Testis (tissue), 3 donors: Measurements from ENCODE around the gene AQP5. TPM values are rescaled to one million over a fixed set of nuclear protein-coding genes. Genes with fewer than 3 reads are reported as not detected.

ENCODE experiments used
- DNase-seq: peaks from one replicate; pipeline ENCODE4 v3.0.0-alpha.2; 2019
- H3K27ac ChIP-seq, 2 donors: fragments of 200-600 bp; sonication (generic); one replicate each; pipeline ENCODE4 v1.5.1; 2019
- H3K27me3 ChIP-seq: fragments of 200-600 bp; sonication (generic); one replicate; pipeline ENCODE4 v1.5.1; 2019
- H3K36me3 ChIP-seq: fragments of 200-600 bp; sonication (generic); one replicate; pipeline ENCODE4 v1.5.1; 2017; ENCODE audit warnings: low read depth; ENCODE audit errors: missing control alignments
- H3K4me1 ChIP-seq: fragments of 200-600 bp; sonication (generic); one replicate; pipeline ENCODE4 v1.5.1; 2019
- H3K4me3 ChIP-seq, 2 donors: fragments of 200-600 bp; sonication (generic); one replicate each; pipeline ENCODE4 v1.5.1; 2017 to 2019
- H3K9me3 ChIP-seq: fragments of 200-600 bp; sonication (generic); one replicate; pipeline ENCODE4 v1.5.1; 2017
- CTCF ChIP-seq, 3 experiments: fragments of 450-650 bp in 2 of 3; fragments of 200-600 bp in 1 of 3; sonication (generic) in 1 of 3; IDR thresholded peaks; one replicate each; pipeline ENCODE4 v1.5.1; 2016 to 2019; ENCODE audit warnings: antibody characterized with exemption in 3 of 3, mild to moderate bottlenecking in 2 of 3, moderate library complexity in 1 of 3
- POLR2A ChIP-seq: fragments of 450-650 bp; IDR thresholded peaks from one replicate; pipeline ENCODE4 v1.6.1; 2017; ENCODE audit warnings: antibody characterized with exemption, mild to moderate bottlenecking, moderate library complexity
- WGBS, 2 donors: methylation state at CpG; one replicate each; pipeline ENCODE4 v1.1.5; 2018; 5-methylcytosine and 5-hydroxymethylcytosine counted together
- intact Hi-C: fragments of 100-400 bp; cut with DNase I; formaldehyde crosslinking; loops from one replicate; pipeline ENCODE4 v1.15.1; 2023; ENCODE audit warnings: low total_unique reads
- polyA plus RNA-seq: library from polyadenylated mRNA; stranded (reverse); fragments of 350-450 nt; fragmentation: Illumina TruSeq; extraction: RNeasy Lipid Tissue Mini Kit (QIAGEN cat#74804); gene quantifications from one replicate; pipeline ENCODE4 v1.2.3, GENCODE V29; 2014; ENCODE audit warnings: low read depth, low replicate concordance; ENCODE audit not compliant: insufficient read depth
- total RNA-seq, 2 donors: library from RNA; depleted of rRNA; stranded (reverse); fragments of >200 nt; gene quantifications; one replicate each; pipeline ENCODE4 v1.2.3, GENCODE V29; 2016

Gene AQP5
- total and polyA plus RNA-seq, 3 donors from 2014 or later, result 128 to 414 (median 134) TPM

DNA sequence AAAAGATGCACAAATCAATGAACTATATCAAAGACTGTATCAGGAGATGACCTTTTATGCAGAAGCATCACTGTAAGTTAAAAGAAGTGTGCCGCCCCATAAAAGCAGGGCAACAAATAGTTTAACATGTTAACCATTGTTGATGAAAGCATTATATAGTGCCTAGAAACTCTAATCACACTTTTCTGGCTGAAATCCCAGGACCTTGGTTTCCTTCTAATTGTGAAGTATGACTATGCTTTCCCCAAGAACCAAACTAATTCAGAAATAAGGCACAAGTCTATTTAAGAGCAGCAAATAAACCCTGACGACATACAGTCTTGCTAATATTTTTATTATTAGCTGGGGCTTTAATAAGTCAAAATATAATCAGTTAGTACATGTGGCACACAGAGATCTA is 41.9 kb downstream of the AQP5 start:
- WGBS, 2 donors, result 78 to 81% methylated on average over 2 of the region's 2 CpGs

DNA sequence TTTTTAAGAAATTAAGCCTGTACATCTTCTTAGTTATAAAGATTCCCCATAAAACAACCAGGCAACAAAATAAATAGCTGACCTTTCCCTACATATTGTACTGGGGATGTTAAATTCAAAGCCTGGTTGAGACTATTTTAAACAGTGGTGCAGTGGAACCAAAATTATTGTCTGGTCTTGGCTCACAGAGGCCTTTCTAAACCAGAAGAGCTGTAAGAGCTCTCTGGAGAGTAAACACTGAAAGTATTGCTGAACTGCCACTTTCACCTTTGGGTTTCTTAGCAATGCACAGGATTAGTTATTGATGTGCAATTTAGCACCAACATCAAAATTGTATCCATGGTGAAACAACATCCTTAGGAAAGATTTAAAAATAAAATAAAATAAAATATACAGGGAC is 43.0 kb downstream of the AQP5 start:
- no peaks in the 10 kb centered on the region for H3K27me3 ChIP-seq
- H3K4me1 ChIP-seq, result no peaks in the 10 kb centered on the region
- intact Hi-C loops, result no loop called here
- no peak overlapping the region for H3K4me3 ChIP-seq
- no peaks in the 10 kb centered on the region for H3K36me3 ChIP-seq
- no peaks in the 10 kb centered on the region for H3K9me3 ChIP-seq
- H3K27ac ChIP-seq, result no peak overlapping the region
- TF ChIP-seq CTCF (IDR thresholded peaks at IDR 0.05) (no peak), POLR2A (no peak)
- DNase-seq, result no peak

More for the DNA sequence above, 41.9 kb downstream of the AQP5 start:
- Histone ChIP-seq H3K4me1 (no peaks in the 10 kb centered on the region), H3K4me3 (no peak overlapping the region), H3K27me3 (no peaks in the 10 kb centered on the region), H3K27ac (no peak overlapping the region), H3K9me3 (no peaks in the 10 kb centered on the region), H3K36me3 (no peaks in the 10 kb centered on the region)
- TF ChIP-seq CTCF (IDR thresholded peaks at IDR 0.05) (no peak), POLR2A (no peak)
- no peak for DNase-seq
- intact Hi-C loops, result no loop called here

GRCh38 chr12:50005175-50005574 is 43.5 kb downstream of the AQP5 start:
- Histone ChIP-seq H3K9me3 (no peaks in the 10 kb centered on the region), H3K27ac (no peak overlapping the region), H3K27me3 (no peaks in the 10 kb centered on the region), H3K4me1 (no peaks in the 10 kb centered on the region), H3K4me3 (no peak overlapping the region), H3K36me3 (no peaks in the 10 kb centered on the region)
- no peak for DNase-seq
- intact Hi-C loops, result no loop called here
- TF ChIP-seq CTCF (IDR thresholded peaks at IDR 0.05), result no peak
- no peak for TF ChIP-seq POLR2A
- WGBS, 2 donors, result 75 to 84% methylated on average over 3 of the region's 3 CpGs

DNA sequence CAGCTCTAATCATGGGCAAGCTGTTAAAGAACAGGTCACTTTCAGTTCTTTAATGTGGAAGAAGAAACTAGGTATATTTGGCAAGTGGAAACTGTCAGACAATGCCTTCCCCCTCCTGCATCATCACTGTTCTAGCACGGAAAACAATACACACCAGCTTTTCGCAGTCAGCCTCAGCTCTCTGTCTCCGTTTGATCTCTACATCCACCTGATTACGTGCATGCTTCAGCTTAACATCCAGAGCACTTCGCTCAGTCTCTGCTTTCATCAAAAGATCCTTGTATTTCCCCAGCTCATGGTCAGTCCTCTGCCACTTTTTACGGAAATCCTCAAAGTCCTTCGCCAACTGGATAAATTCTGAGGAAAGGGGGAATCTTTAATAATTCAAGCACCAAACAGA is 44.6 kb downstream of the AQP5 start:
- no peaks in the 10 kb centered on the region for H3K36me3 ChIP-seq
- no peak overlapping the region for H3K27ac ChIP-seq
- H3K27me3 ChIP-seq, result no peaks in the 10 kb centered on the region
- 94 to 97% methylated on average over 7 of the region's 7 CpGs for WGBS, 2 donors
- no peaks in the 10 kb centered on the region for H3K9me3 ChIP-seq
- no peak for DNase-seq
- intact Hi-C loops, result no loop called here
- no peaks in the 10 kb centered on the region for H3K4me1 ChIP-seq
- TF ChIP-seq CTCF (IDR thresholded peaks at IDR 0.05) (no peak), POLR2A (no peak)
- no peak overlapping the region for H3K4me3 ChIP-seq

DNA sequence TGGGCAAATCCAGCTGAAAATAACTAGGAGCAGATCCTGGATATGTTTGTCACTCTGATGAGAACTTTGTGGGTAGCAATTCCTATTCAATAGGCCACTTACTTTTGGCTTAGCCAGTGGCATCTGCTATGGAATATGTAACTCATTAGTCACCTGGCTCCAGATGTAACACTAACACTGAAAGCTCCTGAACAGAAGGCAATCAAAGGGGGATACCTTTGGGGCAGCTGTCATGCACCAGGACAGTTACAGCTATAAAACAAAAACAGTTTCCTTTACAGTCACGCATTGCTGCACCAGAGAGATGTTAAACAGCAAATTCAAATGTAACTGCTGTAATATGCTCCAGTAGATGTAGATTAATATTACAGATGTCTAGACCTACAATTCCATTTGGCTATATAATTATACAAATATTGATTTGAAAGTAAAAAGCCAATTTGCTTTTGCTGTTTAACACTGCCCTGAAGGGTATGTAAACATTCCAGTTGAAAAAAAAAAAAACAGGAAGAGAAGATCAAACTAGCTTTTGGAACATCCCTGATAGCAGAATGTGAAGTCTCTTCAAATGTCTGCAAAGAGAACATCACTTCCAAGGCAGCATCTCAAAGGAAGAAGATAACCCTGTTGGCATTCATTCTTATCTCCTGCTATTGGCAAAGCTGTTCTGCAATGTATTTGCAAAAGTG is 45.2 kb downstream of the AQP5 start:
- intact Hi-C loops, result no loop called here
- Histone ChIP-seq H3K27ac (no peak overlapping the region), H3K9me3 (no peaks in the 10 kb centered on the region), H3K36me3 (no peaks in the 10 kb centered on the region), H3K4me3 (no peak overlapping the region), H3K4me1 (no peaks in the 10 kb centered on the region), H3K27me3 (no peaks in the 10 kb centered on the region)
- 83 to 97% methylated on average over 1 of the region's 1 CpG for WGBS, 2 donors
- no peak for DNase-seq
- no peak for TF ChIP-seq POLR2A
- TF ChIP-seq CTCF (IDR thresholded peaks at IDR 0.05), result no peak
